Measurements from ENCODE around the gene SLIT3.
"Not testable (repeated sequence)": the region's sequence is repeated elsewhere in the genome, so short reads cannot be mapped to it uniquely, and the experiment has no call there.

Gene SLIT3

DNA sequence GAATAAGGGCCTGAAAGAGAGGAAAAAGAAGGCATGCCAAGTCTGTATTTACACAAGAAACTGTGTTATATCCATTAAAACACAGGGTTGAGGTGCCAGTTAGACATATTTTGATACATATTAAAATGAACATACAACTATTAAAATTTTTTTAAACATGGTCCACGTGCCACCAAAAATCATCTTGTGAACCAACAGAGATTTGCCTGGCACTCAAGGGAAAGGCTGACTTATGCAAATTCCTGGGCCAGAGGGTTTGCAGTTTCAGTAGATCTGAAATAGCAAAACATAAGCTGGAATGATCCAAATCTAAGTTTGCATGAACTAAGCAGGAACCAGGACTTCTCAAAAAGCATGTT lies 168.7 kb downstream of the SLIT3 start:
- DNase-seq = no peak

DNA sequence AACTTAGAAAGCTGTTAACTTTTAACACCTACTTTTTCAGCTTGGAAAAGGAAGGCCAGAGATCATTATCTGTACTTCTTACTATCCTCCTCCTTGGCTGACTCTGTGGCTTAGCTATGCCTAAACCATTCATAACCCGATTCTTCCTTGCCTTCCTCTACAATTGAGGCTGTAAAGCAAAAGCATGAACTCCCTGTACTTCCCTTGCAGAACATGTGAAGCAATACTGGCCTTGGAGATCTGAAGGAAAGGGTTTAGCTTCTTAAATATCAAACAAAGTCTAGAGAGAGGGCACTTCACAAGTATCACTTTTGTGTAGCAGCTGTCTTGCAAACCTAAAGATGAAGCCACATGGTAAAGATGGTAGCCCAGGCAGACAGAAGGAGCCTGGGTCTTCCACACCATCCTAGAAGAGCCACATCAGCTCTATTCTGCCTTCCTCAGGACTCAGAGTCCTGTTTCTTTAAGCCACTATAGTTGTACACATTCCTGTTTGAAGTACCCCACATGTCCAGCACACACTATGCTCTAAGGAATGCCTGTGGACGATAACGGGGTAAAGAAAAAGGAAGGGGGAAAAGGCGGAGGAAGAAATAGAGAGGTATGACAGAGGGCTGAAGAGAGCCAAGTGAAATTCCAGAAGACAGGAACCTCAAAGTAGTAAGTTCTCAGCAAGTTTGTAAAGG lies 169.2 kb downstream of the SLIT3 start:
- DNase-seq = no peak

DNA sequence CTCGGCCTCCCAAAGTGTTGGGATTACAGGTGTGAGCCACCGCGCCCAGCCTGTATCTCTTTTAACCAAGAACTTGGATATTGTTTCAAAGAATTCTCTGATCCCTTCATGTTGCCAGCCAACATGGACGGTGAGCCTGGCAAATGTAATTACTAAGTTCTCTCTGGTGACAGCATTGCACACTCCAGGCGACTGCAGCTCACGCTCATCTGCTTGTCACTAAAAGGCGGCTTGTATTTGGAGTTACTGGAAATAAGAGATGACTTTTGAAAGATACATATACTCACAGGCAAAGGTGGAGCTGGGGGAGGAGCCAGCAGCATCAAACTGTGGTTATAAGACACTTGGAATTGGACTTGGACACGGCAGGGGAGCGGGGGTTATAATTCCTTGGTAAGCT lies 172.3 kb downstream of the SLIT3 start:
- no peak for DNase-seq

DNA sequence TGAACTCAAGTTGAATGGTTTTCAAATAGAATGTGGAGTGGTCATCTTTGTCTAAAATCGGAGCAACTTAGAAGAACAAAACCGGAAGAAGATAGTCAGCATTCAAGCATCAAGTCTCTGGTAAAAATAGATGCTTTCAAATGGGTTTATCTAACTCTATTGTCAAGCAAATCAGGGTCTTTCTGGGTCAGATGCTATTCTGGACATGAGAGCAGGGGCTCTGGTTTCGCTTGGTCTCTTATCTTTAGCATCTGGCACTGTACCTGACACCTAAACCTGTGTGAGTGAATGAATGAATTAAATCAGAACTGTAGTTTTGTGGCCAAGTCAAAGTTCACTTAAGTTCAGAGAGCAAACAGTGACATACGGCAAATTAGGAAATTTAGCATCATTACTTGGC lies 173.5 kb downstream of the SLIT3 start:
- no peak for DNase-seq

DNA sequence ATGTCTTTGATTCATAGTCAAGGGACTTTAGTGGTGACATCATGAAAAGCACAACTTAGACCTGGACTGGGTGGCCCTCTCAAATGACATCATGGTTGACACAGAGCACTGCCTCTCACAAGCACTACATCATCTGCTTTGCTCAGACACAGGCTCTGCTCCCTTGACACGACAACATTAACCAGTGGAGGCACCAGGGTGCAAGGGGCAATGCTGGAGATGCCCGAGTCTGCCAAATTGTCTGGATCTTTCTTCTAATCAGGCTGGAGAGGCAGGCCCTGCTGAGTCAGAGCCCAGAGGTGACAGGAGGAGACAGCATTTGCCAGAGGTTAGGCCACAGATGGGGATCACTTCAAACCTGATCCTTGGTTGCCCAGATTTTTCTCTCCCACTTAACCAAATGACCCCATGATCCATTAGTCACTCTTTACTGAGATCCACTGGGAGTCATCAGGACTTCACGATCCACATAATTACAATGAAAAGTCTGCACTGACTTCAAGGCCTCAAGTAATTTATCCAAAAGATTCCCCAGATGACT lies 174.4 kb downstream of the SLIT3 start:
- DNase-seq = no peak

DNA sequence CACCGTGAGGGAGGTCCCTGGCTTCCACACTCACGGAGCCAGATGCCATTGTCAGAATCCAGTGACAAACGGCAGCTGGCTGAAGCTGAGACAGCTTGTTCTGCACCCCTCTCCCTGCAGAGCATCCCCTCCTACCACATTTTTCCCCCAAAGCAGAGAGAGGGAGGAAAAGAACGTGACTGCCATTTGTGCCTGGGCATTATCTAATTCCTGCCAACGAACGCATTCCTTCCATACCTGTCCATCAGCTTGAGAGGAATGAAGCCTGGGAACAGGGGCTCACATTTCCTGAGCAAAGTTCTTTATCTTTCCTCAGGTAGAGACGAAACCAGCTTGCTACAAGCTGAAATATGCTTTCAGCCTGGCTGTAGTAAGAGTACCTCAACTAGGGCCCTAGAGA lies 175.4 kb downstream of the SLIT3 start:
- DNase-seq = no peak

DNA sequence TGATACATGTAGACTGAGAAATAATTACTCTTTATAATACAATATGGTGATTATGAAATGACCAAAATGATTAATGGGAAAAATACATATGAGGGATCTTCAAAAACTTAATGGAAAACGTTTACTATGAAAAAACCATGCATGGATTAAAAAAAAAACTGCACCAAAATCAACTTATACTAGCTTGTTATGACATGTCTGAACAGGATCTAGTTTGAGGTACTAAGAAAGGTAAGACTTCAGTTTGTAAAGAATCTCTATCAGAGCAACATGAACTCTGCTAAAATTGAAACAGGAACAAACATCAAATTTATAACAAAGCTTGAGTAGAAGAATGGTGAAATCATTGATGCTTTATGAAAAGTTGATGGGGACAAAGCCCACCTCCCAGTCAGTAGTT lies 178.0 kb downstream of the SLIT3 start:
- DNase-seq = no peak

DNA sequence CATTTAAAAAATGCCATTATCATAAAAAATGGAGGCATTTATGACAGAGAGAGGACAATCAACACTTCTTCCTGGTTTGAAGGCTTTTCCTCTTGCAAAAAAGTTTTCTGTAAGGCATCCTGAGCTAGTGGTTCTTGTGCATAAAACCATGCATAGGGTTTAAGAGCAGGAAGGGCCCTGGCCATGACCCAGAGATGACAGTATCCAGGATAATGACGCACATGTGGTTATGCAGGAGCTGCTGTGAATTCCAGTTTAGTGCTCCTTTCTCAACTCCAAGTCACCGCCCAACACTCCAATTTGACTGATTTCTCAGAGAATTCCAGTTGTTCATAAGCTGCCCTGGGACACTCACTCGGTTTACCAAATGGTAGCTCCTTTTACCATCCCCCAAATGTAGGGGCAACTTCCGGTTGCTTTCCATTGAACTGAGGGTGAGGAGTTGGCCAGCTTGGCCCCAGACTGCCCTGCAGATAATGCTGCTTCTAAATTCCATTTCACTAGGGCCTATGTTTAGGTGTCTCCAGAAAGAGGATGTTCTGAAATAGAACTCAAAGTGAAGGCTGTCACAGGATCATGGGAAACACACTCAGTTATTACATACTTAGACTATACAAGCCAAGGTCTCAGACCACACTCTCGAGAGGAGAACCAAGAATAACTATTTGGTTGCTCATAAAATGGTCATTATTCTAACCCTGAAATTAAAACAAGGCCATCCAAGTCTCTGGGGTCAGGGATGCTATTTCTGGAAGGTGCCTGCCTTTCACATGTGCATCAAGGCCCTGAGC lies 179.1 kb downstream of the SLIT3 start:
- DNase-seq = no peak

DNA sequence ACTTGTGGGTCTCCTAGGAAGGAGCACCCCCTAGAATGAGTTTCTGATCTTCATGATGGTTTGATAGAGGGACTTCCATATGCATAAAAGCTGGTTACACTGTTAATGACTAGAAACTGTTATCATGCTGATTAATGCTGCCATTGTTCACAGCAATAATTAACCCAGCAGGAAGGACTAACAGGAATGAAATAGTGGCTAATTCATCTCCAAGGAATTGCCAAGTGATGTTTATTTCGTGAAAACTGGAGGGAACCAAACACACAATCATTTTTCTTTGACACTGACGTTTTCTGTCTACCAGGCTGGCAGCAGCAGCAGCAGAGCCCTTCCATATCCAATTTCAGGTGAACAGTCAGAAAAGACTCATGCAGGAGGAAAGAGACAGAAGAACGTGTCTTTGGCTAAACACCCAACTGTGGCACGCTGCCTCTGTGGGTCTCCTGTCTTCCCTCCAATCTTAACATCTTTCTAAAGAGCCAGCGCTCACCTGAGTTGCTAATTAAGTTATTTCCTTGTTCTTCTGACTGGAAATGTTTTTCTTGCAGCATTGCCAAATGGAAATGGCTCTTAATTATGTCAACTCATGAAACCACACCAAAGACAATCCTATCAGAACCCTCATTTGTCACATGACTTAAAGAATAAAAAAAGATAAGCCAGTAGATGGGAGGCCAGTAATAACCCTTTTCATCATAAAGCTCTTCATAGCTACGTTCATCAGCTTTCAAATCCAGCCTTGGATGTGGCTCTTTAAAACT lies 181.5 kb downstream of the SLIT3 start:
- no peak for DNase-seq

DNA sequence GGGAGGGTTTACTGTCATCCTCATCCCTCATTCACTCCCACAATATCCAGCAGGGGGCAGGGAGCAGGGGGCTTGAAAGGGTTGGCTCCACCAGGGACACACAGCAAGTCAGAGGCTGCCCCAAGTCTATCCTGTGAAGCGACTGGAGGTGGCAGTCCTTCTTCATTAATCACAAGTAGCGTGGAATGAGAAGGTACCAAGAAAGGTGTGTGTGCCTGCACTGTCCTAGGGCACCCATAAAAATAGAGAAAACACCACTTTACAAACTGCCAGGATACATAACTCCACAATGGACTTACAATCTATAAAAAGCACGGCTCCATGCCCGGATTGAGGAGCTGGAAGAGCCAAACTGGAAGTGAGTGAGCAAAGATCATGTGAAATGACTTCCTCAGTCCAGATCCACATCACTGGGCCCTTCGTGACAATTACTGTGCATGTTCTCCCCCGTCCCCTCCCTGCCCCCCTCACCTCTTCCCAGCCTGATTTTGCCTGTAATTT lies 183.9 kb downstream of the SLIT3 start:
- no peak for DNase-seq

DNA sequence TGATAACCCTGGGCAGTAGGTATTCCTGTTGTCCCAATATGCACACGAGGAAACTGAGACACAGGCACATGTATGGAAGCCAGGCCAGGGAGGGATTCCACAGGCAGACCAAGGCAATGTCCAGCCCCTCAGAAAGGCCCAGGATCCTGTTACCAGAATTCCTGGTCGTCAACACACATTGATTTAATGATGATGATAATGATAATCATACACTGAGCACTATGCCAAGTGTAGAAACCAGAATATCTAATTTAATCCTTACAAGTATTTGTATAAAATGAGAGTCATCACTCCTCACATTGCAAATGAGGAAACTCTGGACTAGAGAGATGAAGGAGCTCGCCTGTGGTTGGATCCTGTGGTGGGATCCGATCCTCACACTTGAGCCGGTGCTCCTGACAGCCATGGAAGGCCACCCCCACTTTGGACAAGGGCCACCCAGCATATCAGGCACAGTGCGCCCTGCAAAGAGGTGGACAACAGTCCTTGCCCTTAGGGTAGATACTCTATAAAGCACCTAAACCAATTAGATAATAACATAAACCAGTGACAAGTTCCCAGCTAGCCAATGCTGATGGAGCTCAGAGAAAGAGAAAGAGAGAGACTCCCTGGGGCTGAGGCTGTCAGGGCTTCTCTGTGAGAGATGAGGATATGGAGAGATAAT lies 185.3 kb downstream of the SLIT3 start:
- DNase-seq = no peak

DNA sequence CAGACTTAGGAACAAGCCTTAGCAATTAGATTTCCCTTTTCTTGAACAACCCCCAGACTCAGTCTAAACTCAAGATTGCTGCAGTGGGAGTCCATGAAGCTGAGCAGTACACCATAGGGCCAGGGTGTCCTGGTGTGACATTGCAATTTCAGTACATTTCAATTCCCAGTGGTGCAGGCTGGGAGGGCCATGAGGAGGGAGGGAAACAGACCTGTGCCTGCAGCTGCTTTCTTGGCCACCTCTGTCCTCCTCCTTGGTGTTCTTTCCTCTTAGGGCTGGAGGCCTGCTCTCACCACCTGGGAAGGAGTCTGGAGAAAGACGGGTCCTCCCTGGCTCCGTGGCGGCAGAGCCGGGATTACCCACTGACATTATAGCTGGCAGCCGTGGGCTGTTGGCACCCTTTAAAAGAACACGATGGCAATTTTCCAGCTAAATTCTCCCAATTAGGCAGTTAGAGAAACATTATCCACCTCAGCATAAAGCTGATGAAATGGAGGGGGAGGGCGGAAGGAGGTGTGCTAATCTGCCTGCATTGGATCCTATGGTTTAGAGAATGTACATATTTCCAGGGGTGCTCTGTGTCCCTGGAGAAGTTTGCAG lies 186.4 kb downstream of the SLIT3 start:
- no peak for DNase-seq

DNA sequence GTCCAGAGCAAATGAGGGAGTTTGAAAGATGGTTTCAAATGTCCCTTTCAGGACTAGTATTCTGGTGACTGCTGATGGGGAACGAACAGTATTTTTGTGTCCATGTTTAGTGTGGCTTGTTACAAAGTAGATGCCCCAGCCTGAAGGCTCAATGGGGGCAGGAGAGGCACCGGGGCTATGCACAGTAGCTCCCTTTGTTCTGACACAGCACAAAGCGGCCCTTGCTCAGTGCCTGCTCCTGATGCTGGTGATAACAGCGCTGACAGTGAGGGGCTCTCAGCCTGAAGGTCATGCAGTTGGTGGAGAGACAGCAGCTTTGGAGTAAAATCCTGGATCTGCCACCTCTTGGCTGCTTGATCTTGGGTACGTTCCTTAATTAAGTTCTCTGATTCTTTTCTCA lies 188.9 kb downstream of the SLIT3 start:
- DNase-seq = no peak

DNA sequence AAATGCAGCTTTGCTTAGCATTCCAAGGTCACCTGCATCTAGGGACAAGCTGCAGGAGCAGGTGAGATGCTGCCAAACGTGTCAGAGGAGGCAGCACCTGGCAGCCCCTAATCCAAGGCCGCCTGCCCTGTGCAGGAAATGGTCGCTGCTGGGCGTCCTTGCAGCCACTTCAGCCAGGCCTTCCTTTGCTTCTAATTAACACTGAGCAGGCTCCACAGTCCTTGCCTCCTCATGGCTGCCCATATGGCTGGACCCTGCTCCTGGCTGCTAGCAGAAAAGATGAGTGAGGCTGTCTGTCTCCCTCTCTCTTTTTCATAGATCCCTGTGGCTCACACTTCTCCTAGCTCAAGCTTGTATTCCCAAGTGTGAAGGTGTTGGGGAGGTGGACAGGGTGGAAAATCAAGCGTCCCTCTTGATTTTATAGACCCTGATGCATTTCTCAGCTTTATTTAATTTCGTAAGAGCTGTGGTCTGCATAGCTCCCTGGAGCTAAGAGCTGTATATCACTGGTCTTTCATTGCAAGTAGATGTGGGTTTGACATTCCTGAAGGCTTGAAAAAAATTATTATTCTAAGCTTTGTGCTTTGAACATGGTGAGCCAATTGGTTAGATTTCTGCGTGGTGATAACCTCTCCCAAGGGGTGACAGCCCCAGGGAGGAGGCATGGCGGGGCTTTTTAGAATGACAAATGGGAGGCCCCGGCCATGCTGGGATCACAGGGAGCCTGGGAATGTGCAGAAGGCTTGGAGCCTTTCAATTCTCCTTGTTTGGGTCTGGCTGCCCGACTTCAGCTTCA lies 193.8 kb downstream of the SLIT3 start:
- no peak for DNase-seq

DNA sequence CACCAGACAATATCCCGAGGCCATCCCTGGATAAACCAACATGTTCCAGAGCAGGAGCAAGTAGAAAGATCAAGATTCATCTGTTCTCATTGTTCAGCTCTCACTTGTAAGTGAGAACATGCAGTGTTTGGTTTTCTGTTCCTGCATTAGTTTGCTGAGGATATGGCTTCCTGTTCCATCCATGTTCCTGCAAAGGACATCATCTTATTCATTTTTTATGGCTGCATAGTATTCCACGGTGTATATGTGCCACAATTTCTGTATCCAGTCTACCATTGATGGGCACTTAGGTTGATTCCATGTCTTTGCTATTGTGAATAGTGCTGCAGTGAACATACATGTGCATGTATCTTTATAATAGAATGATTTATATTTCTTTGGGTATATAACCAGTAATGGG lies 195.4 kb downstream of the SLIT3 start:
- DNase-seq = not testable (repeated sequence)

DNA sequence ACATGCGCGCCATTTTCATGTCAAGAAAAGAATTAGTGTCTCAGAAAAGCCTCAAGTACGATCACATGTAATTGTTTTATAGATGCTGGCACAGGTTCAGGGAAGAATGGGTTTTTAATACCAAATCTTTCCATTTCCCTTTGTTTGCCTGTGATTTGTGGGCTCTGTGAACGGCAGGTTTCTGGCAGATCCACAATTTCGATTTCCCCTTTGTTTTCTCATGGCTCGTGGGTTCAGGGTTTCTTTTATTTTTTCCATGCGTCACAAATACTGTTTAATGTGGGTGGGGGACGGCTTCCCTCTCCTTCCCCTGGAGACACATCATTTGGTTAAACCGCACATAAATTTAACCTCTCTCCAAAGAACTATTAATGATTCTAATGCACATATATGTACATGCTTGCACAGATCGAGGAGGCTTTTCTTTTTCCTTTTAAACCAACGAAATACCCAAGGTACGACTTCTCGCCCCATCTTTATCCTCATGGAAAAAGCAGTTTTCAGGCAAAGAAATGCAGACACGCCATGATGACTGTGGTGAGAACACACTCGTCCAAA lies 195.9 kb downstream of the SLIT3 start:
- no peak for DNase-seq

DNA sequence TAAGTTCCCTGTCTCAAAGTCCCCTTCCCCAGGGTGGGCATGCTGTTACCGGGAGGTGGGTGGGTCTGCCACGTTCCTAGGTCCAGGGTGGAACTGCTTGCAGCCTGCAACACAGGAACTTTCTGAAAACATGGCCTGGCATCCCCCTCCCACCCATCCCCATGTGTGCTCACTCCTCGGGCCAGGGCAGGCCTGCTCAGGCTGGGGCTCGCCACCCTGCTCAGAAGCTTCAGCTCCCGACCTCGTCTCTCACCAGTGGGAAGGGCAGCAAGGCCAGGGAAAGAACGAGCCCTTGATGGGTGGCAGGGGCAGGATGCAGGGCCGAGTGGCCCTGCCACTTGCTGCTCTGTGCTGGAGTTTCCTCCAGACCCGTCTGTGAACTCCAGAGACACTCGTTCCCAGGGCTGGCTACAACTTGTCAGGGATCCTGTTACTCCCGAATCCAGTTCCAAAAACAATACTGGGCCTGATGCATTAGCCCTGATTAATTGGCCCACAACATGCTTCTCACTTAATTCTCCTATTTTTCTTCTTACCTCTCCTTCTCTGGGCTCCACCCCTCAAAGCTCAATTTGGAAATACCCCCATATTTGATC lies 197.3 kb downstream of the SLIT3 start:
- no peak for DNase-seq

DNA sequence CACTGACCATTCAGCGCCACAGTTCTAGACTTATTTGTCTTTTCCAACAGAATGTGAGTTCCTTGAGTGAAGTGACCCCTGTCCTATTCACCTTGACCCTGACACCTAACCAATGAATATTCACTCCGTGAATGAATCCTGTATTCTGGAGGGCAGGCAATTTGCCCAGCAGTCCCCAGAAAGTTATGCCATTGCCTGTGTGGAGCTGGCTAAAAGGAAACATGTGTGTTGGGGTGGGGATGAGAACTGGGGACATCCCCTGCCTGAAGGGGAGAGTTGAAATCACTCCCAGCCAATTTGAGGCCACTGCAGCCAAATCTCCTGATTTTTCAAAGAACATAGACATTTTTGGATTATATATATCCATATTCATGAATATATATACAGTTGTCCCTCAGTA lies 199.0 kb downstream of the SLIT3 start:
- no peak for DNase-seq

DNA sequence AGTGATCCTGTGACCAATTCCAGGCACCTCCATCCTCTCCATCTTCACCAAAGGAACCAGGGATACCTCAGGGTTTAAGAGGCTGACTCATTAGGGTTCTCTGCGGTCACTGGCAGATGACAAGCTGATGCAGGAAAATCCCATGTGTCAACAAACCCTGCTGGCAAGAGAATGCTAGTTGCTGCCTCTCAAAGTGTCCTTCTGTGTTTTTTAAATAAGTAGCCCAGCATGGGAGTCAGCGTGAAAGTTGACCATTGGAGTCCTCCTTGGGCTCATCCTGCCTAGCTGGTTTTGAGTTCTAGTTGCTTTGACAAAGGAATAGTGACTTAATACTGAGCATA lies 200.2 kb downstream of the SLIT3 start:
- no peak for DNase-seq

DNA sequence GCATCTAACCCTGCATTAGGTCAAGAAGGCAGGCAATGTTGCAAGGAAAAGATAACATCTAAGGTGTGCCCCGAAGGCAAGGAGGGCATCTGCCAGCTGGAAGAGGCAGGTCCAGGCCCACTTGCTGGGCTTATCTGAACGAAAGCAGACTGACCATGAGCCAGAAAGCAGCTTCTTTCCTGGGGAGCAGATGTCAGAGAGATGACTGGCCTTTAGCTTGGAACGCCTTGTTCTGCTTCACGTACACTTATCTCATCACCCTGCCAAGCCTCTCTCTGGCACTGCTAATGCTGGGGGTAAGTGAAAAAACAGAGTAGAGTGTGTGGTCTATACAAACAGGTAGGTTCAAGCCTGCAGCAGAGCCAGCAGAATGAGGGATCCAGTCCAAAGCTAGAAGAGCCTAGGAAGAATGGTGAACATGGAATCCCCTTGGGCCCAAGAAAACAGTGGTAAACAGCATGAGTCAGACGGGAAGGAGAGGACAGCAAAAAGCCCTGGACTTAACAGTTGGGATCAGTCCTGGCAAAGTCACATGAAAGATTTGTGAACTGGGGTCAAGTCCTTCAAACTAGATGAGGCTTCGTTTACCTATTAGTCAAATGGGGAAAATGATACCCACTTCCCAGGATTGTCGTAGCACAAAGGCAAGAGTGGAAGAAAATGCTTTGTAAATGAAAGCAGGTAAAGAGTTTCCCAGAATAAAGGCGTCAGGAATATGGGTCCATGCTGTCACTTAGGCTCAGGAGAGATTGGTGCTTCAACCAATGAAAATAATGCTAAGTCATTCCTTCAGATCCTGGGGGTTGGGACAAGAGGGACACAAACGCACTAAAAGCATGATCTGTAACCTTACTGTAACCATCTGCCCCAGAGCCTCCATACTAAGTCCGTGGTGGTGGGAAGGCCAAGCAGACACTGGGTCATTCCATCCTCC lies 200.9 kb downstream of the SLIT3 start:
- DNase-seq = no peak

All from activated CD8-positive, alpha-beta memory T cell treated with anti-CD3 and anti-CD28 coated beads for 24 hours (primary cell).